GM12872 (cell line): Measurements from ENCODE around the gene RPN2.

Experiments used
- CTCF ChIP-seq: IDR thresholded peaks from 3 replicates; pipeline ENCODE4 v1.5.1; 2011; ENCODE audit warnings: low read depth, mild to moderate bottlenecking, low read length, moderate library complexity; ENCODE audit not compliant: insufficient read depth

The RPN2 gene

GRCh38 chr20:37151529-37151928, 27.6 kb upstream of the RPN2 start:
- TF ChIP-seq CTCF, result no peak

GRCh38 chr20:37152284-37152683, 26.8 kb upstream of the RPN2 start:
- no peak for TF ChIP-seq CTCF

GRCh38 chr20:37154684-37155298, 24.3 kb upstream of the RPN2 start:
- TF ChIP-seq CTCF, result no peak

- TF ChIP-seq CTCF, result no peak
Measured at GRCh38 chr20:37155987-37156386, 23.1 kb upstream of the RPN2 start.

GRCh38 chr20:37158248-37158647, 20.9 kb upstream of the RPN2 start:
- TF ChIP-seq CTCF, result no peak

- TF ChIP-seq CTCF, result no peak
Measured at GRCh38 chr20:37160683-37161082, 18.4 kb upstream of the RPN2 start.

- no peak for TF ChIP-seq CTCF
Measured at GRCh38 chr20:37161830-37162549, 17.1 kb upstream of the RPN2 start.
